HEK293 (cell line): ENCODE measurements around the gene HSPB6.

Experiments used
- BCL11B ChIP-seq: fragments of 450-650 bp; formaldehyde crosslinking; IDR thresholded peaks from 2 replicates; pipeline ENCODE4 v1.5.1; 2016; ENCODE audit warnings: low read depth, missing biosample characterization, missing genetic modification characterization
- GLIS2 ChIP-seq: fragments of 450-650 bp; formaldehyde crosslinking; IDR thresholded peaks from 2 replicates; pipeline ENCODE4 v1.5.1; 2016; ENCODE audit warnings: missing biosample characterization, missing genetic modification characterization
- OVOL3 ChIP-seq: fragments of 450-650 bp; formaldehyde crosslinking; IDR thresholded peaks from 2 replicates; pipeline ENCODE4 v1.5.1; 2016; ENCODE audit warnings: missing biosample characterization, missing genetic modification characterization
- ZNF140 ChIP-seq: fragments of 450-650 bp; formaldehyde crosslinking; IDR thresholded peaks from 2 replicates; pipeline ENCODE4 v1.5.1; 2016; ENCODE audit warnings: missing biosample characterization, missing genetic modification characterization
- ZNF292 ChIP-seq: fragments of 450-650 bp; formaldehyde crosslinking; IDR thresholded peaks from 2 replicates; pipeline ENCODE4 v1.5.1; 2016; ENCODE audit warnings: low read depth, missing biosample characterization, missing genetic modification characterization, borderline replicate concordance
- ZNF549 ChIP-seq: fragments of 450-650 bp; IDR thresholded peaks from 2 replicates; pipeline ENCODE4 v1.5.1; 2018; ENCODE audit warnings: missing biosample characterization, missing genetic modification characterization, mild to moderate bottlenecking, inconsistent platforms, moderate library complexity
- ZNF600 ChIP-seq: fragments of 450-650 bp; formaldehyde crosslinking; IDR thresholded peaks from 2 replicates; pipeline ENCODE4 v1.5.1; 2016; ENCODE audit warnings: missing biosample characterization, missing genetic modification characterization
- ZNF664 ChIP-seq: fragments of 450-650 bp; formaldehyde crosslinking; IDR thresholded peaks from 2 replicates; pipeline ENCODE4 v1.5.1; 2016; ENCODE audit warnings: missing biosample characterization, missing genetic modification characterization
- ZNF777 ChIP-seq: fragments of 450-650 bp; formaldehyde crosslinking; IDR thresholded peaks from 2 replicates; pipeline ENCODE4 v1.5.1; 2017; ENCODE audit warnings: missing biosample characterization, missing genetic modification characterization, borderline replicate concordance
- ZNF843 ChIP-seq: fragments of 450-650 bp; formaldehyde crosslinking; IDR thresholded peaks from 2 replicates; pipeline ENCODE4 v1.5.1; 2016; ENCODE audit warnings: missing biosample characterization, missing genetic modification characterization
- ZSCAN16 ChIP-seq: fragments of 450-650 bp; formaldehyde crosslinking; IDR thresholded peaks from 2 replicates; pipeline ENCODE4 v1.5.1; 2016; ENCODE audit warnings: missing biosample characterization, missing genetic modification characterization
- ZSCAN30 ChIP-seq: fragments of 450-650 bp; IDR thresholded peaks from 2 replicates; pipeline ENCODE4 v1.5.1; 2018; ENCODE audit warnings: missing biosample characterization, mild to moderate bottlenecking, missing genetic modification characterization, moderate library complexity
- TF ChIP-seq, protein P1 (sequence below): fragments of 450-650 bp; formaldehyde crosslinking; conservative IDR thresholded peaks from 2 replicates; pipeline ENCODE4 v1.5.1; 2016; ENCODE audit warnings: low read depth, missing biosample characterization, missing genetic modification characterization
- TF ChIP-seq, protein P2 (sequence below): fragments of 450-650 bp; IDR thresholded peaks from 2 replicates; pipeline ENCODE4 v1.5.1; 2018; ENCODE audit warnings: missing biosample characterization, mild to moderate bottlenecking, missing genetic modification characterization
- TF ChIP-seq, protein P3 (sequence below): fragments of 450-650 bp; formaldehyde crosslinking; IDR thresholded peaks from 2 replicates; pipeline ENCODE4 v1.5.1; 2016; ENCODE audit warnings: missing biosample characterization, missing genetic modification characterization
- TF ChIP-seq, protein P4 (sequence below): fragments of 450-650 bp; formaldehyde crosslinking; IDR thresholded peaks from 2 replicates; pipeline ENCODE4 v1.5.1; 2016; ENCODE audit warnings: missing biosample characterization, missing genetic modification characterization

The HSPB6 gene

GRCh38 chr19:35775046-35775297 lies 18.1 kb upstream of the HSPB6 start (continued):
- TF ChIP-seq, protein P1, sequence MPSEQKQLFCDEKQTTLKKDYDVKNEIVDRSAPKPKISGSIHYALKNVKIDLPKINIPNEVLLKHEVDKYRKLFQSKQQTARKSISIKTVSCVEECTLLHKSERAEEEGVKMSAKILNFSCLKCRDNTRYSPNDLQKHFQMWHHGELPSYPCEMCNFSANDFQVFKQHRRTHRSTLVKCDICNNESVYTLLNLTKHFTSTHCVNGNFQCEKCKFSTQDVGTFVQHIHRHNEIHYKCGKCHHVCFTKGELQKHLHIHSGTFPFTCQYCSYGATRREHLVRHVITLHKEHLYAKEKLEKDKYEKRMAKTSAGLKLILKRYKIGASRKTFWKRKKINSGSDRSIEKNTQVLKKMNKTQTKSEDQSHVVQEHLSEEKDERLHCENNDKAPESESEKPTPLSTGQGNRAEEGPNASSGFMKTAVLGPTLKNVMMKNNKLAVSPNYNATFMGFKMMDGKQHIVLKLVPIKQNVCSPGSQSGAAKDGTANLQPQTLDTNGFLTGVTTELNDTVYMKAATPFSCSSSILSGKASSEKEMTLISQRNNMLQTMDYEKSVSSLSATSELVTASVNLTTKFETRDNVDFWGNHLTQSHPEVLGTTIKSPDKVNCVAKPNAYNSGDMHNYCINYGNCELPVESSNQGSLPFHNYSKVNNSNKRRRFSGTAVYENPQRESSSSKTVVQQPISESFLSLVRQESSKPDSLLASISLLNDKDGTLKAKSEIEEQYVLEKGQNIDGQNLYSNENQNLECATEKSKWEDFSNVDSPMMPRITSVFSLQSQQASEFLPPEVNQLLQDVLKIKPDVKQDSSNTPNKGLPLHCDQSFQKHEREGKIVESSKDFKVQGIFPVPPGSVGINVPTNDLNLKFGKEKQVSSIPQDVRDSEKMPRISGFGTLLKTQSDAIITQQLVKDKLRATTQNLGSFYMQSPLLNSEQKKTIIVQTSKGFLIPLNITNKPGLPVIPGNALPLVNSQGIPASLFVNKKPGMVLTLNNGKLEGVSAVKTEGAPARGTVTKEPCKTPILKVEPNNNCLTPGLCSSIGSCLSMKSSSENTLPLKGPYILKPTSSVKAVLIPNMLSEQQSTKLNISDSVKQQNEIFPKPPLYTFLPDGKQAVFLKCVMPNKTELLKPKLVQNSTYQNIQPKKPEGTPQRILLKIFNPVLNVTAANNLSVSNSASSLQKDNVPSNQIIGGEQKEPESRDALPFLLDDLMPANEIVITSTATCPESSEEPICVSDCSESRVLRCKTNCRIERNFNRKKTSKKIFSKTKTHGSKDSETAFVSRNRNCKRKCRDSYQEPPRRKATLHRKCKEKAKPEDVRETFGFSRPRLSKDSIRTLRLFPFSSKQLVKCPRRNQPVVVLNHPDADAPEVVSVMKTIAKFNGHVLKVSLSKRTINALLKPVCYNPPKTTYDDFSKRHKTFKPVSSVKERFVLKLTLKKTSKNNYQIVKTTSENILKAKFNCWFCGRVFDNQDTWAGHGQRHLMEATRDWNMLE (tag by site-specific recombination) = no peak
- TF ChIP-seq, protein P2, sequence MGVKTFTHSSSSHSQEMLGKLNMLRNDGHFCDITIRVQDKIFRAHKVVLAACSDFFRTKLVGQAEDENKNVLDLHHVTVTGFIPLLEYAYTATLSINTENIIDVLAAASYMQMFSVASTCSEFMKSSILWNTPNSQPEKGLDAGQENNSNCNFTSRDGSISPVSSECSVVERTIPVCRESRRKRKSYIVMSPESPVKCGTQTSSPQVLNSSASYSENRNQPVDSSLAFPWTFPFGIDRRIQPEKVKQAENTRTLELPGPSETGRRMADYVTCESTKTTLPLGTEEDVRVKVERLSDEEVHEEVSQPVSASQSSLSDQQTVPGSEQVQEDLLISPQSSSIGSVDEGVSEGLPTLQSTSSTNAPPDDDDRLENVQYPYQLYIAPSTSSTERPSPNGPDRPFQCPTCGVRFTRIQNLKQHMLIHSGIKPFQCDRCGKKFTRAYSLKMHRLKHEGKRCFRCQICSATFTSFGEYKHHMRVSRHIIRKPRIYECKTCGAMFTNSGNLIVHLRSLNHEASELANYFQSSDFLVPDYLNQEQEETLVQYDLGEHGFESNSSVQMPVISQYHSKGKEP (tag by site-specific recombination) = no peak
- TF ChIP-seq BCL11B (tag by site-specific recombination) (no peak), ZNF600 (tag by site-specific recombination) (peak; percentile 87), ZNF549 (tag by site-specific recombination) (no peak), OVOL3 (tag by site-specific recombination) (no peak), ZNF140 (no peak), ZNF843 (tag by site-specific recombination) (no peak), ZSCAN30 (no peak), GLIS2 (peak; percentile 97), ZNF292 (no peak), ZSCAN16 (tag by site-specific recombination) (no peak), ZNF777 (tag by site-specific recombination) (no peak), ZNF664 (no peak)
- TF ChIP-seq, protein P3, sequence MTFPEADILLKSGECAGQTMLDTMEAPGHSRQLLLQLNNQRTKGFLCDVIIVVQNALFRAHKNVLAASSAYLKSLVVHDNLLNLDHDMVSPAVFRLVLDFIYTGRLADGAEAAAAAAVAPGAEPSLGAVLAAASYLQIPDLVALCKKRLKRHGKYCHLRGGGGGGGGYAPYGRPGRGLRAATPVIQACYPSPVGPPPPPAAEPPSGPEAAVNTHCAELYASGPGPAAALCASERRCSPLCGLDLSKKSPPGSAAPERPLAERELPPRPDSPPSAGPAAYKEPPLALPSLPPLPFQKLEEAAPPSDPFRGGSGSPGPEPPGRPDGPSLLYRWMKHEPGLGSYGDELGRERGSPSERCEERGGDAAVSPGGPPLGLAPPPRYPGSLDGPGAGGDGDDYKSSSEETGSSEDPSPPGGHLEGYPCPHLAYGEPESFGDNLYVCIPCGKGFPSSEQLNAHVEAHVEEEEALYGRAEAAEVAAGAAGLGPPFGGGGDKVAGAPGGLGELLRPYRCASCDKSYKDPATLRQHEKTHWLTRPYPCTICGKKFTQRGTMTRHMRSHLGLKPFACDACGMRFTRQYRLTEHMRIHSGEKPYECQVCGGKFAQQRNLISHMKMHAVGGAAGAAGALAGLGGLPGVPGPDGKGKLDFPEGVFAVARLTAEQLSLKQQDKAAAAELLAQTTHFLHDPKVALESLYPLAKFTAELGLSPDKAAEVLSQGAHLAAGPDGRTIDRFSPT (tag by site-specific recombination) = no peak
- TF ChIP-seq, protein P4, sequence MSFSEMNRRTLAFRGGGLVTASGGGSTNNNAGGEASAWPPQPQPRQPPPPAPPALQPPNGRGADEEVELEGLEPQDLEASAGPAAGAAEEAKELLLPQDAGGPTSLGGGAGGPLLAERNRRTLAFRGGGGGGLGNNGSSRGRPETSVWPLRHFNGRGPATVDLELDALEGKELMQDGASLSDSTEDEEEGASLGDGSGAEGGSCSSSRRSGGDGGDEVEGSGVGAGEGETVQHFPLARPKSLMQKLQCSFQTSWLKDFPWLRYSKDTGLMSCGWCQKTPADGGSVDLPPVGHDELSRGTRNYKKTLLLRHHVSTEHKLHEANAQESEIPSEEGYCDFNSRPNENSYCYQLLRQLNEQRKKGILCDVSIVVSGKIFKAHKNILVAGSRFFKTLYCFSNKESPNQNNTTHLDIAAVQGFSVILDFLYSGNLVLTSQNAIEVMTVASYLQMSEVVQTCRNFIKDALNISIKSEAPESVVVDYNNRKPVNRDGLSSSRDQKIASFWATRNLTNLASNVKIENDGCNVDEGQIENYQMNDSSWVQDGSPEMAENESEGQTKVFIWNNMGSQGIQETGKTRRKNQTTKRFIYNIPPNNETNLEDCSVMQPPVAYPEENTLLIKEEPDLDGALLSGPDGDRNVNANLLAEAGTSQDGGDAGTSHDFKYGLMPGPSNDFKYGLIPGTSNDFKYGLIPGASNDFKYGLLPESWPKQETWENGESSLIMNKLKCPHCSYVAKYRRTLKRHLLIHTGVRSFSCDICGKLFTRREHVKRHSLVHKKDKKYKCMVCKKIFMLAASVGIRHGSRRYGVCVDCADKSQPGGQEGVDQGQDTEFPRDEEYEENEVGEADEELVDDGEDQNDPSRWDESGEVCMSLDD = no peak
